ENCODE data around the gene TERT.

Gene TERT

DNA sequence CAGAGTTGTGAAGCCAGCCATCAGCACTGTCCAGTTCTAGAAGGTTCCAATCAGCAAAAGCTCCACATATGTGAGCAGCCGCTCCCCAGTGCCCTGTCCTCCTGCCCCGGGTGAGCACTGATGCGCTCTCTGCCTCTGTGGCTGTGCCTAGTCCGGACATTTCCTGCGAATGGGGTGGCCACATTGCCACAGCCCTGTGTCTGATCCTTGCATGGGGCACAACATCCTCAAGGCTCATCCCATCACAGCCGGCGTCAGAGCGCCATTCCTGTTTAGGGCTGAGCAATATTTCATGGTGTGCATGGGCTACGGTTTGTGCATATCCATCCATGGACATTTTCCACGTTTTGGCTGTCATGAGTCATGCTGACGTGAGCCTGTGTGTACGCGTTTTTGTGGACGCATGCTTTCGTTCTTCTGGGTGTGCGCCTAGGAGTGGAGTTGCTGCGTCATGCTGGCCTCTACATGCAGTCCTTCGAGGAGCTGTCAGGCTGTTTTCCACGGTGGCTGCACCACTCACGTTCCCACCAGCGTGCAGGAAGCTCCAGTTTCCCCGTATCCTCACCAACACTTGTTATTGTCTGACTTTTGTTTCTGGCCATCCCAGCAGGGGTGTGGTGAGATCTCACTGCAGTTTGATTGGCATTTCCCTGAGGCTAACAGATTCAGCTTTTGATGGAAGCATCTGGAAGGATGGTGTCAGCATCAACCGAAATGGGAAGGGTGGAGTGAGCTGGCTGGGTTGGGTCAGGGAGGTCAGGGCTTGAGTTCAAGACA is 79.4 kb downstream of the TERT start:
- no peak for DNase-seq

DNA sequence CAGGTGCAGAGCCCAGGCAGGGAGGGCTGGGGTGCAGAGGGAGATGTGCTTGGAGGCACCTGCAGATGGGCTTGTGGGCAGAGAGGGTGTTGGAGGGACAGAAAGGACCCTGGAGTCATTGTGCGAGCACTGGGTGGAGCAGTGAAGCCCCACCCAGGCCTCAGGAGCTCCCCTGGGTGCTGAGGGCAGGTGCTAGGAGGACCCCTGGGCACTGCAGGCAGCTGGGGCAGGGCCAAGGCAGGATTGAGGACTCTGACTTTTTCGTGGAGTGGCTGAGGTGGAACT is 80.0 kb downstream of the TERT start:
- no peak for DNase-seq

DNA sequence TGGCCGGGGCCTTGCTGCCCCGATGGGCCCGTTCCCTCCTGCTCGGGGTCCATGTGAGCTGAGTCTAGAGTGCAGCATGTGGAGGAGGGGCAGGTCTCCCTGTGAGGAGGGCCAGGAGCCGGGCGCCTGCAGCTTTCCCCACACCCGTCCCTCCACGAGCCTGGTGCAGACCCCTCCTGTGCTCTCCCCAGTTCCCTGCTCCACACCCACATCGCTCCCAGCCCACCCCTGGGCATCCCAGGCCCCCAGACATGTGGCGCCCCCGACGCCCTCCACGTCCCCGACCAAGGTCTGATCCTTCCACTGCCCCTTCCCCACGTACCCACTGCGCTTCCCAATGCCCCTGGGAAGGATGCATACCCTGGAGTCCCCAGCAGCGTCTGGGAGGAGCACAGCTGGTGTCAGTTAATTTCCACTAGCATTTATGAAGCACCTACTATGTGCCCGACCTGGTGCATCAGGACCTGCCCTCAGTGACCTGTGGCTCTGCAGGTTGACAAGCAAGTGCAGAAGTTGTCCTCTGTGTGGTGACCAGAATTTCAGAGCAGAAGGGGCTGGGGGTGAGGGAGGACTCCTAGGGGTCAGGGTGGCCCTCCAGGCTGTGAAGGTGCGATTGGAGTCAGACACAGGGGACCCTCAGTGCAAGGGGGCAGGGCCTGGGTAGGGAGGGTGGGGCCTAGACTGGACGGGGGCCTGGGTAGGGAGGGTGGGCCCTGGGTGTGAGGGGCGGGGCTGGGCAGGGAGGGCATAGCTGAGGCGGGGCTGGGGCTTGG is 80.5 kb downstream of the TERT start:
- no peak for DNase-seq

DNA sequence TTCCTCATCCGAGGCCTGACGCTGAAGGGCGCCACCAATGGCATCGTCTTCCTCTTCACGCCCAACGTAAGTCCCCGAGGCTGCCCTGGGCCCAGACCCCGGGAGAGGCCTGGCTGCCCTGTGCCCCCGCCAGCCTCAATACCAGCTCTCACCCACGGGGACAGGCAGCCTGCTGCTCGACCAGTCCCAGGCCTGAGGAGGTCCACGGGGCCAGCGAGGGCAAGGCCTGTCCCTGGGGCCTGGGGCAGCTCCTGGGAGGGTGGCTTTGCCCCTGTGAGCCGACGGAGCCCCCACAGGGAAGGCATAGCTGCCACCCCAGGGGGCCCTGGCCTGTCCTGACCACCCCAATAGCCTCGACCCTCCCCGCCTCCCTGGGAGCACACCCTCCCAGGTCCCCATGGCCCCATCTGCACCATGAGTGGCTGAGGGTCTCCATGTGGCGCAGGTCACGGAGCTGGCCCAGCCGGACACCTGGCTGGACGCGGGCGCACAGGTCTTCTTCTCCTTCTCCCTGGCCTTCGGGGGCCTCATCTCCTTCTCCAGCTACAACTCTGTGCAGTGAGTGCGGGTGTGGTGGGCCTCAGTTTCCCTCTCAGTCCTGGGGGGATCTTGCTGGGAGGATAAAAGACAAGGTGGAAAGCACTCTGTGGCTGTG is 81.2 kb downstream of the TERT start:
- no peak for DNase-seq

DNA sequence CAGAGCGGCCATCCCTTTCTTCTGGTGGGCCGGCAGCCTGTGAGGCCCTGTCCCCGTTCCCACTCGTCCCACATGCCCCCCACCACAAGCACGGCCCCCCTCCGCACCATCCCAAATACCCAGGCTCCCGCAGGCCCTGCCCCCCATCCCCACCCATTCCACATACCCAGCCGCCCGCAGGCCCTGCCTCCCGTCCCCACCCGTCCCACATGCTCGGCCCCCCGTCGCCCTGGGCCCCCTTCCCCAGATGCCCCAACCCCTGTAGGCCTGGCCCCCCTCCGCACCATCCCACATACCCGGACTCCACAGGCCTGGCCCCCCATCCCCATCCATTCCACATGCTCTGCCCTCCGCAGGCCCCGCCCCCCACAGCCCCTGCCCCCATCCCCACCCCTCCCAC is 82.0 kb downstream of the TERT start:
- DNase-seq, result no peak

DNA sequence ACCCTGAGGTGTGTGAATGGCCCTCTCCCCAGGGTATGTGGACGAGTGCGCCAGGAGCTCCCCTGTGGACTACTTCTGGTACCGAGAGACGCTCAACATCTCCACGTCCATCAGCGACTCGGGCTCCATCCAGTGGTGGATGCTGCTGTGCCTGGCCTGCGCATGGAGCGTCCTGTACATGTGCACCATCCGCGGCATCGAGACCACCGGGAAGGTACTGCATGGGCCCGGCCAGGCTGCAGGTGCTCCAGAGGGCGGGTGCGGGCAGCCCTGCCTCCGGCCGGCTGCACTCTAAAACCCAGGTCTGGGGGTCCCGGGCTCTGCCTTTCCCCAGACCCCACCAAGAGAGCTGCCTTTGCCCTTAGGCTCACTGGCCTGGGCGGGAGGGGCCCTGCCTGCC is 82.6 kb downstream of the TERT start:
- DNase-seq, result no peak

DNA sequence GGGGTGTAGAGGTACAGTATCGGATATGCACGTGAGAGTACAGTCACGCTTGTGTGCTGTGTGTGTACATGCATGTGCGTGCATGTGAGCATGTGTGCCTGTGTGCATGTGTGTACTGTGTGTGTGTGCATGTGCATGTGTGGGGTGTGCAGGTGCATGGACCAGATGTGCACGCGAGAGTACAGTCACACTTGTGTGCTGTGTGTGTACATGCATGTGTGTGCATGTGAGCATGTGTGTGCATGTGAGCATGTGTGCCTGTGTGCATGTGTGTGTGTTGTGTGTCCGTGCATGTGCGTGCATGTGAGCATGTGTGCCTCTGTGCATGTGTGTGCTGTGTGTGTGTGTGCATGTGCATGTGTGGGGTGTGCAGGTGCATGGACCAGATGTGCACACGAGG is 83.2 kb downstream of the TERT start:
- DNase-seq, result no peak

DNA sequence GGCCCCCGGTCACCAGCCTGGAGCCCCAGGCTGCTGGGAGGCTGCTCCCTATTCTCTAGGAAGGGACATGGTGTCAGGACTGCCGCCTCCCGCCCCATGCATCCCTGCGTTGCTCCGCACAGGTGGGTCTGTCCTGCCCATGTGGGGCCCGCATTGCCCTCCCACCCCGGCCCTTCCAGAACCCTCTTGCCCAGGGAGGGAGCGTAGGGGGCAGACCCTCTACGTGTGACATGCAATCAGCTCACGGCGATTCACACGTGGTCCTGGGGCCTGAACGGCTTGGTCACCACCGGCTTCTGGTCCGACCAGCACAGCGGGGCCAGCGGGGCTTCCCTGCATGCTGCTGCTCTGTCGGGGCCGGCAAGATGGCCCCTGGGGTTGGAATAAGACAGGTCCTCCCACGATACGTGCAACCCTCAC is 84.0 kb downstream of the TERT start:
- DNase-seq, result no peak

DNA sequence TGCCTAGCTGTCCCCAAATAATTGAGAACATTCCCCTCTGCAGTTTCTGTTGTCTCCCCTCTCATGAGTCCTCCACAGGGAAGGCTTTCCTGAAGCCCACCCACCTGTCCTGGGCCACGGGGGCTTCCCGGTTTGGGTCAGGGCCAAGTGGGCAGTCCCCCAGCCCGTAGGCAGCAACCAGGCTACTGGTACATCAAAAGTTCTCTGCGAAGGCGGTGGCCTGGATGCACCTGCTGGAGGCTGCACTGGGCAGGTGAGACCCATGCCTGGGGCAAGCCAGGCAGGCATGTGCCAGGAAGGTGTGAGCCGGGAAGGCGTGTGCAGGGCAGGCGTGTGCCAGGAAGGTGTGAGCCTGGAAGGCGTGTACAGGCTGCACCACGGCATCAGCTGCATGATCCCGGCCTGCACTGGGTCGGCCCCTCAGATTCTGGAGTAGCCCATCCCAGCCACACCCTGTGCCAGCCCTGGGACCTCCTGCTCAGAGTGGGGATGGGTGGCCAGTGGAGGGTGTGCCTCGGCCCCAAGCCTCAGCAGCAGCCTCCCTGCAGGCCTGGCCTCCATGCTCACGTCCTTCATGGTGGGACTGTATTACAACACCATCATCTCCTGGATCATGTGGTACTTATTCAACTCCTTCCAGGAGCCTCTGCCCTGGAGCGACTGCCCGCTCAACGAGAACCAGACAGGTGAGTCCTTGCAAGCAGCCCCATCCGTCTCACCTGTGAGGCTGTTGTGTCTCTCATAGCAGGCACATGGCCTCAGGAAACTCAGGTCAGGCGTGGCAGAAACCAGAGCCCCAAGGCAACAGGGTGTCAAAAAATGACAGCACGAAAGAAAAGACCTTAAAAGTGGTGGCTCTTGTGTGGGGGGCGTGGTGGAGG is 84.7 kb downstream of the TERT start:
- DNase-seq, result no peak

DNA sequence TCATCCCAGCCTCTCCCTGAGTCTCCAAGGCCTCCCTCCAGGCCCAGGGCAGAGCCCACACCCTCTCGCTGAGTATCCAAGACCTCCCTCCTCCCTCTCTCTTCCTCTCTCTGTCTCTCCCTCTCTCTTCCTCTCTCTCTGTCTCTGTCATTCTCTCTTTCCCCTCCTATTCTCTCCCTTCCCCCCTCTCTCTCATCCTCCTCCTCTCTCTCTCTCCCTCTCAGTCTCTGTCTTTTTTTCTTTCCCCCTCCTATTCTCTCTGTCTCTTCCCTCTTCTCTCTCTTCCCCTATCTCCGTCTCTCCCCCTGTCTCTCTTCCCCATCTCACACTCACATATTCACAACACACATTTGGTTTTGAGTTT is 85.4 kb downstream of the TERT start:
- DNase-seq, result no peak

DNA sequence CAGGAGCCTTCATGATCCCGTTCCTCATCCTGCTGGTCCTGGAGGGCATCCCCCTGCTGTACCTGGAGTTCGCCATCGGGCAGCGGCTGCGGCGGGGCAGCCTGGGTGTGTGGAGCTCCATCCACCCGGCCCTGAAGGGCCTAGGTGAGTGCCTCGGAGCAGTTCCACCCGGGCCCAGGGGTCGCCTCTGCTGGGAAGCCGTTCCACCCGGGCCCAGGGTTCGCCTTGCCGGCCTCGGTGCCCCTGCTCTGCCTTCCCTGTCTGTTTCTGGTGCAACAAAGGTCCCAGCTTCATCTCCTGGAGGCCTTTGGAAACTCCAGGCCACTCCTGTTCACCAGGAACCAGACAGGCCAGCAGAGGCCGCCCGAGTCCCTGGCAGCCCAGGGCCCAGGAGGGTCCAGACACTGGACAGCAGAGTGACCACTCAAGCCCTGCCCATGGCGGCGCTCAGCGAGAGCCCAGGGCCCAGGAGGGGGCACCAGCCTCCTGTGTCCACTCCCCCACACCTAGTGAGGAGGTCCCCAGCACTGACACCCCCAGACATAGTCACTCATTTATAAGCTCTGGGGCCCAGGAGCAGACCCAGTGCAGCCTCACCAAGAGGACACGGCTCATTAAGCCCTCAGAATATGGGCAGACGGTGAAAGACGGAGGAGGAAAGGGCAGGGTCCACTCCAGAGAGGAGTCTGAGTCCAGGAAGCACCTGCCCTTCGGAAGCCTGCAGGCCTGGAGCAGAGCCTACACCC is 86.0 kb downstream of the TERT start:
- DNase-seq, result peak; percentile 16

DNA sequence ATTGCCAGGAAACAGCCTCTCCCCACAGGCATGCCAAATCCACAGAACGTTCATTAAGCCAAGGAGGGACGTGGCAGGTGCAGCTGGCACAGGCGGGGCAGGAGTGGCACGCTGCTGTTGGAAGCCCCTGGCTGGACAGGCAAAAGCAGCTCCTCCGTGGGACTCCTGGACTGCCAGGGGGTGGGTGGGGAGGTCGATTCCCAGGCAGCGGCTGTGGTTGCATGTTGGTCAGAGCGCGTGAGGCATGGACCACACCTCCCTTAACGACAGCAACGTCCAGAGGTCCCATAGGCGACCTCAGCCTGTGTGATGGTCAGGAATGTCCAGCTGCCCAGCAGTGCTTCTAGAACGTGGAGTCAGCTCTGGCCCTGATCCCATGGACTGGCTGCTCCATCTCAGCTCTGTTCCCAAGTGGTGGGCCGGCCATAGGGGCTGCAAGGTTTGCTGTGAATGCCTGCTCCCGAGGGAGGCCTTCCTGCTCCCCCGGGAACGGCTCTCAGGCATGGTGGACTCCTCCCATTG is 86.6 kb downstream of the TERT start:
- DNase-seq, result no peak

DNA sequence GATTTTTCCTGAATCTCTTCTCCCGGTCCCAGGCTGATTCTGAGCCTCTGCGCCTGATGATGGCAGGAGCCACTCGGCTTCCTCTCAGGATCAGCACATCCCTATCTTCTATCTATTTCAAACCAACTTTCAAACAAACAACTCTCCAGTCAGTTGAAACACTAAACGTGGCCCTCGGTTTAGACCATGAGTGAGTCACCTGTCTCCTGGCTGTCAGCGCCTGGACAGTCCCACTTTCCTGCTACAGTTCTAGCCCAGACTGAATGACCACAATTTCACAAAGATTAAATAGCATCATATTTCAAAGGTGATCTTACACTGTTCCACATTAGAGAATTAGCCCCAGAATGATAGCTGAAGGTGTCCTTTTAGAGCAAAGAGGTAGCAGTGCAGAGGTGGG is 87.3 kb downstream of the TERT start:
- DNase-seq, result no peak

DNA sequence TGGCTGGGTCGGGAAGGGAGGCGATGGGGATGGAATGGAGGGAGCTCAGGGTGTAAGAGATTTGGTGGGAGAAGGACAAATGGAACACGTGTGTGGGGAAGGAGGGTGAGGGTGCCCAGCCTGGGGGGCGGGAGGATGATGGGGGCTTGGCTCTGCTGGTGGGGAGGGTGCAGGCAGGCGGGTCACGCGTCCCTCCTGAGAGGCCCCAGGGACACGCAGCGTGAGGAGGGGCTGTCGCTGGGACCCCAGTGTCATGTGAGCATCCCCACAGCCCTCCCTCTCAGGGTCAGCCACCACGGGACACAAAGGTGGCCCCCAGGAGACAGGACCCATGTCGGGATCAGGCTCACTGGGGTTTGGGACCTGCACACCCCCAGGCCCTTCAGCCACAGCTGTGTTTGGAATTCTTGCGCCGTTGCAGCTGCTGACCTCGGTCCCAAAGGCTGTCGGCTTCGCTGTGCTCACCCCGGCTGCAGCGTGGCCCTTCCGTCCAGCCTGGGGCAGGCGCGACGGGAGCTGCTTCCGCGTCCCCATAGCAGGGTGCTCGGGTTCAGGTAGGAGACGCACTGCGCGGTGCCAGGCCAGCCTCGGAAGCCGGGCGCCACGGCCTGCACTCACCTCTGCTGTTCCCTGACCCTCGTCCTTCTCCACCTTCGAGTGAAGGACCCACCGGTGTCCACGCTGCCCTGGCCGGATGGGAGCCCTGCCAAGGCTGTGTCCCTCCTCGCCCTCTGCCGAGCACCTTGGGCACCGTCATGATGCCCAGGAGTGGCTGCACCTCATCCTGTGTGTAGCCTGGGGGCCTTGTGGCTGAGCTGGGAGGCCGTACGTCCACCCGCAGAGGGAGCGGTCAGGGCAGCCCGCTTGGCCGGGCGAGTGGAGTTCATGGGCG is 88.1 kb downstream of the TERT start:
- DNase-seq, result no peak

DNA sequence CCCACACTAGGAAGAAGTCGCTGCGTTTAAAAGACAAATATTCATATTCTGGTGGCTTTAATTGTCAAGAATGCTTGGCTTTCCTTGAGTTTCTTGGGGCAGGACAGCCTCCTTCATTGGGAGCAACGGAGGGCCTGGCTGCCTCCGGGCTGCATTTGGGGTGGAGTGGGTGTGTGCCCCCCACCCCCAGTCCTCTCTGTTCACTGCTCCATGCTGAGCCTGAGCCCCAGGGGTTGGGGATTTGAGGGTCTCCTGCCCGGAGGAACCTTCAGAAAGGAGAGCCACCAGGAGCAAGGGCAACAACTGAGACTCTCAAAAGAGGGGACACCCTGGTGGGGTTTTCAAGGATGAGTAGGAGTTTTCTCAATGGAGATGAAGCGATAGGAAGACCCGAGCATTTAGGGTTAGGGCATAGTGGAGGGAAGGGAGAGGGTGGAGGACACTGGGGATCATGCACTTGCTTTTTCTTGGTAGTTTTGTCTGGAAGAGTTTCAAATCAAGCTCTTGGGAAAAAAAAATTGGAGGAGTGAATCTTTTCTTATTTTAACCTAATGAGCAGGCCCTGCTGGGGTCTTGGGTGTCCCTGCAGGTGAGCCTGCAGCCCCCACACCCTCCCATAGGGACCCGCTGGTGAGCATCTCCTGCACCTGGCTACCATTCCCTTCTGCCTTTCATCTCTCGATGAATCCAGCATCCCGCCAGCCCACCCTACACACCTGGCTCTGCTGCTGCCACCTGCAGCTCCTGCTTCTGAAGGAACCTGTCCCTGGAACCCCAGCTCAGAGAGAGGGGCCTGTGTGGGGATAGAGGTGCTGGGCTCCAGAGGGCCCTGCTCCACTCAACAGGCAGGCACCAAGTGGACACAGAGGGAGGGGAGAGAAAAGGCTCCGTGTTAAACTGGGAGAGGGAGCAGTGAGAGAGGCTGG is 89.3 kb downstream of the TERT start:
- DNase-seq, result no peak

DNA sequence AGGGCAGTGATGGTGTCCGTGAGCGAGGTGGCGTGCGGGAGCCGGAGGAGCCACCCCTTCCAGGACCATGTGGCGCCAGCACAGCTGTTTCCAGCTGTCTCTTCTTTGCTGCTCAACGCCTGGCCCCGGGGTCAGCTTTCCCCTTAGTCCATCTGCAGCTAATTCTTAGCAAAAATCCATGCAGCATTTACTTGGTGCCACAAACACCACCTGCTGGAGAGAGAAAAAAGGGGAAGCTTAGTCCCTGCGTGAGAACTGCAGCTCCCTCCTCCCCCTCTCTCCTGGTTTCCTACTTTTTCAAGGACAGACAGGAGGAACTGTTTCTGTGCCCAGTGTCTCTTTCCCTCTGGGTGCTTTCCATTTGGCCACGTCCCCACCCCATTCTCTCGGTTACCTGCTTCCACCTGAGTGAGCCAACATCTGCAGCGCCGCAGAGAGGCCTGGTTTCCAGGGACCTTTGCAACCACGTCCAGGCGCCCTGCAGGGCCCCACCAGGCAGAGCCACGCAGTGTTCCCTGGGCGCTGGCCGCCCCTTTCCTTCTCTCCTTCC is 90.1 kb downstream of the TERT start:
- no peak for DNase-seq

DNA sequence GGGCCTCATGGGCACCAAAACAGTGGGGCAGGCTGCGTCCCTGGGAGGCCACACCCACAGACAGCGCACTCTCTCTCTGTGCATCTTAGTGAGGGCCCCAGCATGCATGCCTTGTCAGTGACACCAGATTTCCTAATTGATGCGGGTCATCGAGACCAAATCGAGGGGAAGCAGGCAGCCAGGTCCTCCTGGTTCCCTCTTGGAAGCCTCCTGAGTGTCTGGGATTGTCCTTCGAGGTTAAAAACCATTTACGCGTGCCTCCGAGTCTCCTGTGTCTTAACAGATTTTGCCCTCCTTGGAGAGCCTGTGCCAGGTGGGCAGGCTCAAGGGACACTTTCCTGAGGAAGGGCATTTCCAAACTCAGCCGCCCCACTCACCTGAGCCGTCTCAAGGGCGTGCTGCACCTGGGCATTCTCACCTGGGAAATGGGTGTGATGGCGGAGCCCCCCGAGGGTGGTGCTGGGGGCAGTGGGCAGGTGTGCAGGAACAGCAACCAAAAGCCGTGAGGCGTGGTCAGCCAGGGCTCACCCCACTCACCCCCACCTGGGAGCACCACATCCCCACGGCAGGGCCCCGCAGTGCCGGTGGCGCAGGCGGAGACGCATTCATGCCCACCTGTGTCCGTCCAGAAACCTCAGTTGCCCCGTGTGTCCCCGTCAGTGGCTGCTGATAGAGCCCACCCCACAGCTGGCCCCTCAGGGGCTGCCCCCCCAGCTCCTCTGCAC is 90.7 kb downstream of the TERT start:
- no peak for DNase-seq

DNA sequence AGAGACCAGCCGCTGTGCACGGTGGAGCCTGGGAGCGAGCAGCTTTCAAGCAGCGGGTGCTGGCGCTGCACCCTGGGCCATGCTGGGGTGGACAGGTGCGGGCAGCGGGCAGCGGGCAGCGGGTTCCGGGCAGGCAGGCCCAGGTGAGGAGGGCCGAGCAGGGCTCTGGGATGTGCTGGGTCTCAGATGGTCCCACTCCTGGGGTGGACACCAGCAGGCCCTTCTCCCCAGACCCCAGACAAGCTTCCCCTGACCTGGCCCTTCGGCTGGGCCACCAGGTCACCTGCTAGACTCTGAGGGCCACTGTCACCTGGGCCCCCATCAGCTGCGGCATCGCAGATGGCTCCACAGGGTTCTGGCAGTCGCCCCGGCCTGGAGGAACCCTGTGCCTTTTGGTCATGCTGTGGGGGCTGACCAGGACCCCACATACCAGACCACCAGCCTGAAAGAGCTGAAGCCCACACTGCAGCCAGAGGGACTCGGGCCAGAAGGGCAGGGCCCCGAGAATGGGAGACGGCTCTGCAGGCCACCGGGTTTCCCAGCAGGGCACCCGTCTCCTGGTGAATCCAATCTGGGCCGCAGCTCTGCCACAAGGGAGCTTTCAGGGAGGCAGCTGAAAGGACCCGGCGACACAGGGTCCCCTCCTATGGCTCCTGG is 91.4 kb downstream of the TERT start:
- DNase-seq, result no peak

Measured in DMS79 (cell line).